DMS53 treated with DMSO at 0.1 percent for 48 hours (cell line): Measurements from ENCODE around the gene ALK.

Experiments
- DNase-seq: peaks from one replicate; lab custom pipeline; 2025; ENCODE audit not compliant: unreplicated experiment; lab: John Stamatoyannopoulos, UW

ALK gene

DNA sequence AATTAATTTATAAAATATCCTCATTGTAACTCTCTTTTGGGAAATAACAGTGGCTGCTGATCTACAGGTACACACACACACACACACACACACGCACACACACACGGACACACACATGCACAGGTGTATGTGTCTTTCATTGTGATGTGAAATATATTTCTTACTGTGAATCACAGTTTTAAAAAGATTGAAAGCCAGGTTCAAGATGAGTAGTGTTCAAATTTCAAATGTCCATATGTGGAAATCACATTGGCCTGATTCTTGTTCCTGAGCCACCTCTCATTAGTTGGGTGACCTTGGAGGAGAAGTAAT is 372.4 kb downstream of the ALK start:
- no peak for DNase-seq

DNA sequence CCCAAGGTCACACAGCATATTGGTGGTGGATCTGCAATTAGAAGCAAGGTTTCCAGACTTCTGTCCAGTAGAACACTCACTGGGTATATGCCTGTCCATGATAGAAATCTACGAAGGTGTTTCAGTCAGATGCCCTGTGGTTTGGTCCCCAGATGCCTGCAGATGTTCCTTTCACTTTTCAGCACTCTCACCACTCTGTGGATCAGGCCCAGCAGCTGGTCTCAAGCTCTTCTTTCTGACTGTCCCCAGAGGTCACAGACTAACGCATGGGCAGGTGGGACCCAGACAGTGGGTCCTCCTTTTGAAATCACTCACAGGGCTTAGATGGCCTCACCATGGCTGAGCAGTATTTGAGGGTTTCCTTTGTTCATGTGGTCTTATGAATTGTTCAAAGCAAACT is 376.5 kb downstream of the ALK start:
- DNase-seq, result no peak

DNA sequence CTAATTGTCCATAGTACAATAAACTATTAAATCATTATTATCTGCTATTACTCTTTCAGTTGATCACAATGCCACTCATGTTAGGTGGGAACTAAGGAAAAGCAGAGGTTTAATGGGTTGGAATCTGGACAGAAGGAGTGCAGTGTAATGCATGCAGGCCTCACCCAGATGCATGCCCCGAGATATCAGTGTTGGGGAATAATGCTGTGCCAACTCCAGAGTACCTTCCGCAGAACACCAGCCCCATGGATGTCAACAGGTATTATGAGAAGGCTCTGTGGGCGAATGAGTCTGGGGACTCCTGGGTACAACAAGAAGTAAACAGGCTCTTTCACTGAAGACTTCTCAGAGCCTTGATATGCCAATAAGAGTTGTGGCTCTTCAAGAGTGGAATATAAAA is 377.4 kb downstream of the ALK start:
- DNase-seq, result no peak

DNA sequence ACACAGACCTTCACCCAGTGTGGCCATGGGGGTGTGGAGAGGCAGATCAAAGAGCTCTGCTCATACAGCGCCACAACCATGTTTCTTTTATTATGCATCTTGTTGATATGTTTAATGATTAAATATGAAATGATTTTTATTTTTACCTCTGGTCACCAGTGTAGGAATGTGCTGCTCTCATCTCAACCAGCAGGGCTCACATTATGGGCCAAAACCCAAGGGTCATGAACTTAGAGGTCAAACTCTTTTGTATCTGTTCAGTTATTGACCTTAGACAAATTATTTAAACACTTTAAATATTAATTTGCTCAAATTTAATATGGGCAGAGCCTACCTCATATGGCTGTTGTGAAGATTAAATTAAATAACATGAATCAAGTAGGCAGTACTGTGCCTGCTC is 386.2 kb downstream of the ALK start:
- DNase-seq, result no peak

DNA sequence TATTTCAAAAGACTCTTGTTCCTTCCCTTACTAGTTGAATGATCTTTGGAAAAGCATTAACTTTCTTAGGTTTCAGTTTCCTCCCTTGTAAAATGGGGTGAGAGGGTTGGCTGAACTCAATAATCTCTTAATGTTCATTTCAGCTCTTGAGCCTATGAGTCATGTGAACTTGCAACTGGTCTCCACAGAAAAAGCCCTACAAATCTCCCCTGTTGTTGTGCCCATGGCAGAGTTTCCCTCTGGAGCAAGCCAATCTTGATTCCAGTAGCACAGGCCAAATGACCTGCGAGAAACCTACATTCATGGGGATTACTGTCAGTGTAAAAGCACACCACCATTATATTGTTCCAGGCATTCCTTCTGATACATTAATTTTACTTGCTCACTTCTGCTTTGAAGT is 388.9 kb downstream of the ALK start:
- no peak for DNase-seq

DNA sequence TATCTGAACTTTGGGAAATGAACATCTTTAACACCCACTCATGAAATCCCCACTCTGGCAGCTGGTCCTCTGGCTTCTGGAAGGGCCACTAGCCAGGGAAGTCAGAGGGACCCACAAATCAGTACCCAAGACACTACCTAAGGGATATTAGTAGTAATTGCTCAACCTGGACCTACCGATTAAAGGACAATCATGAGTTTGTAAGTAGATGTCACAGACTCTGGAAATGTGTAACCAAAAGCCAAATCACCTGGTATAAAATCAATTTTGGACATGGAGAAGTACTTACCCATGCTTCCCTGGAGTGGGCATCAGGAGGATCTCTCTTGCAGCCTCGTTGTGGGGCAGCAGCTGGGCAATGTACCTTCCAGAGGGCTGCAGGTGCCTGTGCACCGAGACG is 389.8 kb downstream of the ALK start:
- no peak for DNase-seq

DNA sequence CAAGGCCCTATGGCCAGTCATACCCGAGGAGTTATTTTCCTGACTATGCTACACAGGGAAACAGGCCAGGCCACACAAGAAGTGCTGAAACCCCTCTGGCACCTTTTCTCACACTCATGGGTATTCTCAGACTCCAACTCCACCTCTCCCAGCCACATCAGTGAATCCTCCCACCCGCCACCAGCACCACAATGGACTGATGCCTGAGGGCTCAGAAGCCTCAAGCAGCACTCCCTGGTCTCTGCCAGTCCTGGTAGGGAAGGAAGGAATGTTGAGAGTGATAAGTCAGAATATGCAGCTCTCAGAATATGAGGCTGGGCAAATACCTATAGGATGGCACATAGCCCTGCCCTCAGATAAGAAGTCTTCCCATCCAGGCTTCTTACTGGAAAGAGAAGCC is 391.1 kb downstream of the ALK start:
- DNase-seq, result no peak

DNA sequence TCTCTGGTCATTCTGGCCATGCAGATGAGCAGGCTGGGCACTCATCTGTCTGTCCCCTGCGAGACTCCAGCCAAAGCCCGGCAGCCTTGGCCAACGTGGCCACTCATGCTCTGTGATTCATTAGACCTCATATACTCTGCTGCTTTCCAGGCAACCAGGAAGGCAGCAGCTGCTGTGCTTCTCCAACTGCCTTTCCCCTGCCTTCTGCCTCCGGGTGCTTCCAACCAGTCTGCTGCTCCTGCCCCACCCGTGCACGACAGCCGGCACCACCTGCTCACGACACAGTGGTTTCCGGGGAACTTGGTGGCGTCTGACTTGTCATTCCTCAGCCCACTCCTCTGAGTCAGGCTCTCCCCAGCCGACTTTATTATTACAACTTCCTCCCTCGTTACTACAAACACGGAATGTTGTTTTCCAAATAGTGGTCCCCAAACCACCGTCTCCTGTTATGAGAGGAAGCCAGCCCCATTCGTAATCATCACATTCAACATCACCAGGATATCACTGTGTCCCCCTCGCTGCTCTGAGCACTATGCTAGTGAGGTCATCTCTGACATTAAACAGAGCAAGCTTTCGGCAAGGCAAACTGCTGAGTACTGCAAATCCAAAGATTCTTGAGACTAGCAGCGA is 392.4 kb downstream of the ALK start:
- DNase-seq, result no peak

DNA sequence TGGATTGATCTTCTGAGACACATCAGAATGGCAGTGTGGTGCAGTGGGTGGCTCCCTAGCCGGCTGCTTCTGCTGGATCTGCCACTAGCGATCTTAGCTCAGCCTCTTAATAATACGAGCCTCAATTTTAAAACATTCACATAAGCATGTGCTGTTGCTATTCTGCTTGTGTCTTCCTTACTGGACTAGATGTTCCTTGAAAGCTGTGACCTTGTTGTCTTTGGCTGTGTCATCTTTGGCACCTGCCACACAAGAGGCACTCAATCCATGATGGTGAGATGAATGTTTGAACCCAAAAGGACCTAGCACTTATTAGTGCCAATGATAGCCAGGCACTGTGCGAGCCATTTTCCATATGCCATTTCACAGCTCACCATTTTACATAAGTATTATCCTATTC is 393.0 kb downstream of the ALK start:
- DNase-seq, result no peak

DNA sequence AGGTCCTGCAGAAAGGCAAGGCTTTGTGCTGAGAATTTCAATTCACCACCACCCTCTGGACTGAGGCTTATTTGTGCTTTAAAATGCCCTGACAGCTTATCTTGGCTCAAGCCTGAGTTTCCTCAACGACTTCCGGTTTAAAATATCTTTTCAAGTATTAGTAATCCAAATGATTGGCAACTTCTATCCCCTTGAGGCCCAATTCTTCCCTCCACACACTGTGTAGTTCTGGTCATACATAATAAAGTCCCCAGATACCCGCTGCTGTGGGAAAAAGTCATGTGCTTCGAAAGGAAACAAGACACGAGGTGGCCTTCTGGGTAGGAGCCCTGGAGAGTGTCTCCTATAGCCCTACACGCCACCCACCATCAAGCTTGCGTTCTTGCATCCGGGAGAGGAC is 393.4 kb downstream of the ALK start:
- no peak for DNase-seq

DNA sequence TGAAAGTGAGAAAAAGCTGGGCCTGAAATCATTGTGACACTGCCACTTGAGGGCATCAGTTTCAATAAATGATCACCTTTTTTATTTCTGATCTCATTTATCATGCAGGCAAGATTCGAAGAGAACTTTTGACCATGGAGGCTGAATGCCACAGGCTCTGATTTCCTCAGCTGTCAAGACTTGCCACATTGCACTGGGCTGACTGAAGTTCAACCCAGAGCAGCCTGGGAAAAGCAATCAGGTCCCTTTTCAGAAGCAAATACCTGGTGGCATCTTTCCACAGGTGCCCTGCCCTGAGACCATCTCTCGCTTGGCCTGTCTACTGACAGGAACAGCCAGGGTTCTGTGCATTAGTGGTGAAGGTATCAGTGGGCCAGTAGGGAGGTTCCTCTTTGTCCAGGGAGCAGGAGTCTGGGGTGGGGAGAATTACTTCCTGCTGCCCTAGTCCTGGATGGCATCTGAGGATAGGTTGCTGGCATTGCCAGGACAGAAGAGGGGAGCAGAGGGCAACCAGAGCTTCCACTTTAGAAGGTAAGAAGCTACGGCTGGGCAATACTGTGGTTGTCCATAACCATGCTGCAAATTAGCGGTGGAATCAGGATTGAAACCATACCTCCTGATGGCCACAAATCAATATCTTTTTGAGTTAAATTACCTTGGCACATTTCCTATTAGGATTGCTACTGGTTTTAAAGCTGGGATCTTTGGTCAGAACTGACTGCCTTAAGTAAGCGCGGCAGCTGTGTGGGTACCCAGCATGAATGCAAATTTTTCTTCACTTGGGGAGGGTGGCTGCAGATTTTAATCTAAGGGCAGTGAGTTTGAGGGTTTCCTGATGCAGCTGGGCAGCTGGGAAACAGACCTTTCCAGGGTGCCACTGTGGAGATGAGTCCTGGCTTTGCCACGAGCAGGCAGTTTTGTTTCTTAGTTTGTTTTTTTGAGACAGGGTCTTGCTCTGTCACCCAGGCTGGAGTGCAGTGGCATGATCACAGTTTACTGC is 394.5 kb downstream of the ALK start:
- DNase-seq, result no peak

DNA sequence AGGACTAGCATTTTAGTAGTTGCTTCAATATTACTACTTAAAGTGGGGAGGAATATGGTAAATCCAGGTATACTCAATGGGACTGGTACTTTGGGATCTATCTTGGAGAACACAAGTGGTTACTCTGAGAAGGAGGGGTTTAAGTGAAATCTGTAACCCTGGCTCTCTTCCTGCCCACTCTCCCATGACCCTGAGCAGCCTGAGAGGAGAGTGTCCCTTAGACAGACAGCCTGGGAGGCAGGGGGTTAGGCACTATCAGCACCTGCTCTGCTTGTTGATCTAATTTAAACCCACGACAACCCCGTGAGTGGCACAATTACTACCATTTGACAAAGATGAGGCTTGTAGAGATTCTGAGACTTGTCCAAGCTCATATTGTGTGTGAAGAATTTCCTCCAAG is 395.5 kb downstream of the ALK start:
- no peak for DNase-seq

DNA sequence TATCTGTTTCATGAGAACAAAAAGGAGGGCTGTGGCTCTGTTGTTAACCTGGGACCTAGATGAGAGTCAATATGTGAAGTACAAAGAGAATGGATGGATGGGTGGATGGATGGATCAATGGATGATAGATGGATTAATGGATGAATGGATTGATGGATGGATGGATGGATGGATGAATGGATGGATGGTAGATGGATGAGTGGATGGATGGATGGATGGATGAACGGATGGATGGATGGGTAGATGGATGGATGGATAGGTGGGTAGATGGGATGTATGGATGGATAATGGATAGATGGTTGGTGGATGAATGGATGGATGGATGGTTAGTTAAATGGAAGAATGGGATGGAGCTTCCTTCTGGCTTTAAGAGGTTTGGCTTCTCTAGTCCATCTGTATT is 396.7 kb downstream of the ALK start:
- no peak for DNase-seq

DNA sequence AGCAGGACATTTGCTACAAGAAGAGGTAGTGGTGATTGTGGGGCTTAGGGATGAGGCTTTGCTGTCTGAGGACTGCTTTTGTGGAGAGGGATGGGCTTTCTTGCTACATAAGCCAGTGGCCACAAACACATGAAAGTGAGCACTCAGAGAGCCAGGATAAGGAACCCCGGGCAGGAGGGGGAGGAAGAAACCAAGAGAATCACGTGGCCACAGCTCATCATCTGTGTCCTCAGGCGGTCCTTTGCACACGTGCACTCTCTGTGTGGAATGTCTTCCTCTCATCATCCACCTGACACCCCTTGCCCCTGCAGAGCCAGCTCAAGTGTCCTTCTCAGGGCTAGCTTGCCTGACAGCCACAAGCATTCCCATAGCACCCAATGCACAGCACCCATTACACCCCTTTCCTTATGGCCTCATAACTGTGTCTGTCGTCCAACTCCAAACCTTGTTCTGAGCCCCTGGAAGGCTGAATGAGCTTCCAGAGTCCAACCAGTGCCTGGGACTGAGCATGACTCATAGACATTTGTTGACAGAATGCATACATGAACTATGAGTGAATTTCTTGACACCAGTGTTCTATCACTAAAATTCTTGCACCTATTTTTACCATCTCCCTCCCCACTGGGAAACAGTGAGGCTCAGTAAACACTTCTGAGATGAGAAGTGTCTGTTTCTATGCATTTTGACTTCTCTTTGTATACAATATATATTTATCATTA is 398.3 kb downstream of the ALK start:
- DNase-seq, result no peak

DNA sequence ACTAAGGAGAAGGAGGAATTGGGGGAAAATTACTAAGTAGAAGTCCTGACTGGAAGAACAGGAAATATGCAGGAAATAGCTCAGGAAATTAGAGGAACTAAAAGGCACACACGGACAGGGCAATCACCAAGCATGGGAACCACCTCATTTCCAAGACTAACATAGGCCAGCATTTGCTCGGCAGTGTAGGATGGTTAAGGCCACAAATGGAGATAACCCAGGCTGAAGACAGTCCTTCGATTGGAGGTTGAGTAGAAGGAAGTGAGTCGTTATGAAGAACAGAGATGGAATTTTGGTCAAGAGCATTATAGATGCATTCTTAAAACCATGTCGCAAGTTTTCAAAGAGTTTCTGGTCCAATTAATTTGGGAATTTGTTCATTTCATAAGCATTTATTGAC is 401.4 kb downstream of the ALK start:
- no peak for DNase-seq

DNA sequence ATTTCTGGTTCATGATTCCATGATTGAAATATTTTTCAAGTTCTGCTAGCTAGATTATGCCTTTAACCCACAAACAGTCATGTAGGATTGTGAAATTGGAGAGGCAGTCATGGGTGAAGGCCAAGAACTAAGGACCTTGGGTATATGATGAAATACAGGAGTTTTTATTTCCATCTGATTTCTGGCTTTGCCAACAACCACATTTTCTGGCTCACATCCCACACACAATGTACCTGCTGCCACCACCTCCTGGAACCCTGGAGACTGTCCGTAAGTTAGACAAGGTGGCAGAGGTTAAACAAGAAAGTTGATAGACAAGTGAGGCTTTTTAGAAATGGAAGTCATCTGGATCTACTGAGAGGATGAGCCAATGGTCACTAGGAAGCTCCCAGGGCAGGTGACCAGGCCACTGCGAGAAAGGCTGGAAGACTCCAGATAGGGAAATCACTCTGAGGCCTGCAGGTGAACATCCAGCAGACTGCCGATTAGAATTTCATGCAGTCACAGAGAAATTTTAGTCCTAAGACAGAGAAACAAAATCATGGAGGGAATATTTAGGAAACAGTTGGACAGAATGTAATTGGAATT is 402.0 kb downstream of the ALK start:
- DNase-seq, result no peak

DNA sequence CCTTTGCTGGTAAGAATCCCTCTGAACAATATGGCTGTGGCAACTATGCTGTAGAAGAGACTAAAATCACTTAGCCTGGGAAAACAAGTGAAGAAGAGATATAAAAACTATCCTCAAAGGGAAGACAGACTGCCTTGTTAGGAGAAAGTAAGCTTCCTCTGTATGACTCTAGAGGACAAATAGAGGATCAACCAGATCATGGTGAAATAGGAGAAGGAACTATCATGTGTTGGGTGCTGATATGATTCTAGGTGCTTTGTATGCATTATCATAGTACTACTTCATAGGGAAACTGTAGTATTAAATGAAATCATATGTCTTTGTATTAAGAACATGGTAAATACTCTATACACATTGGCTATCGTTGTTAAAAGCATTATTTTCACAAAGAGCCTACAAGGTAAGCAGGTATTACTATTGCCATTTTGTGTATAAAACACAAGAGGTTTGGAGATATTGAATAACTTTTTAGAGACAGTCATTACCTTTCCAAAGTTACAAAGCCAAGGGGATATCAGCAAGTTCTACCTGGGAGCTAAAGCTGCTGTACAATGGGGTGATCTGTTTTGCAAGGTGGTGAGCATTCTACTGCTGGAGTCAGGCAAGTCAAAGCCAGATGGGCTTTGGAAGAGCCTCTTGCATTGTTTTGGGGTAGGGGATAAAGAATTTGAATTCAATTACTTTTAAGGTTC is 402.6 kb downstream of the ALK start:
- no peak for DNase-seq

DNA sequence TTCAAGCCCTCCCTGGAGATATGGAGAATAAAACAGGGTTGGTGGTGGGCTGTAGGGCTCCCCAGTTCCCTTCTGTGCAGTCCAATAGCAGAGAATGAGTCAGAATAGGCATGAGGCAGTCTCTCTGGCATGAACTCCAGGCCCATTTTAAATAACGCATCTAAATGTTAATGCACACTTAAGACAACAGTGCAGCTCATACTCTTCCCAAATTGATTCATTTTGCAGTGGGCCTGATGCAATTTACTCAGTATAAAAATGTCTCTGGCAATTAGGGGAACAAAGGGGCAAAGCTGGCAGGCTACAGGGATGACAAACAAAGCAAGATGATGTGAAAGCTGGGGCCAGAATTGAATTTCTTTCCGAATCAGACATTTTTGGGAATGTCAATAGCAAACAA is 403.4 kb downstream of the ALK start:
- no peak for DNase-seq

DNA sequence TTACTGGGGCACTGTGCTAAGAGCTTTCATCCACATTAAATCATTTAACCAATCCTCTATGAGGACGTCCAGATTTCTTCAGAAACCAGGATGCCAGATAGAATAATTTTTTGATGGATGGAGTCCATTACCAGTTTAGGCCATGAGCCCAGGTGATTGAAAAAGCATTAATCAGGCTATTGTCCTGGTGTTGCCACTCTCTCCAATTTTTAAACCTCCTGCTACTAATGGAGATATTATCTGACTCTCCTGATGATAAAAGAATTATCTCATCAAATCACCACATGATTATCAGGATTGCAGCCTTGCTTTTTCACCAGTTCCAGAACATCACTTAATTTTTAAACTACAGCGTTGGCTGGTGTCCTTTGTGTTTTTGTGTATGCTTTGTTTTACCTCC is 404.0 kb downstream of the ALK start:
- DNase-seq, result no peak

DNA sequence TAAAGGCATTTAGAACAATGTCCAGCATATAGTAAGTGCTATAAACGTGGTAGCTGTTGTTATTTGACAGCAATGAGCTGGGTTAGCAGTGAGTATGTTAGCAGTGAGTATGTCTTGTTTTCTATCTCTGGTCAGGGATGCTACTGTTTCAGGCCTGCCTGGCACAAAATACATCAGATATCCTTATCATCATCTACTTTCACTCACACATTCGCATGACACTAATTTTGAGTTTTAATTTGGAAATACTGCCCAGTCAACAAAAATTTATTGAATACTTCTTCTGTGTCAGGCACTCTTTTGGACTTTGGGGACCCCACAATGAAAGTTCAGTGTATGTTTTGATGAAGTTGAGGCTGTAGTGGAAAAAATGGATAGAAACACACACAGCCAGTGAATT is 404.6 kb downstream of the ALK start:
- DNase-seq, result no peak

DNA sequence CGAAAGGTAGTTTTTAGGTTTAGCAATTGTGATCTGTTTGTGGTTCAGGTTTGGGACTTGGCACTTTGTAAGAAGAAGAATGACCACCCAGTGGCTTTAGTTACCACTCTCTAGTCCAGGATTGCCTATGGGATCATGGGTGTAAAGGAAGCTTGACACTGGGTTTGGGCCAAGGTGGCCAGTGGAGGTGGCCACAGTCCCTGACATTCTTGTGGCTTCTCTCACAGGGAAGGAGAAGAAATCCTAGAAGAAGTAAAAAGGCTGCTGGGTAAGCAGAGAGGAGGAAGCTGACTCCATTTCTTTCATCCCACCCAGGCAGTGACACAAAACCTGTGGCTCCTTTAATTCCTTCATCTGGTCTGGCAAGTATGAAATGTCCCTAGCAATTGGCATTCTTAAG is 411.5 kb downstream of the ALK start:
- no peak for DNase-seq
